Measurements from ENCODE around the gene KRT80. TPM values are rescaled to one million over a fixed set of nuclear protein-coding genes. Genes with fewer than 3 reads are reported as not detected.

KRT80 gene
- total RNA-seq, 1 donor from 2014 or later = 2.7 TPM

GRCh38 chr12:52181746-52182145 lies 10.1 kb downstream of the KRT80 start:
- H3K27me3 Mint-ChIP-seq (ENCODE audit: low read depth) = no peaks in the 10 kb centered on the region
- no peak overlapping the region for H3K4me3 Mint-ChIP-seq
- no peaks in the 10 kb centered on the region for H3K36me3 Mint-ChIP-seq
- H3K9me3 Mint-ChIP-seq = no peaks in the 10 kb centered on the region
- peak in 1 of 2 experiments; percentile 62 for DNase-seq (ENCODE audit: low spot score in 2 of 2, unreplicated experiment in 2 of 2)
- peak overlapping the region; percentile 96 for H3K27ac Mint-ChIP-seq
- peaks cover 57% of the 10 kb centered on the region for H3K4me1 Mint-ChIP-seq
- TF ChIP-seq CTCF (IDR thresholded peaks at IDR 0.05; ENCODE audit: unreplicated experiment) = no peak

GRCh38 chr12:52180971-52181628 lies 10.7 kb downstream of the KRT80 start:
- Mint-ChIP-seq H3K4me3 (no peak overlapping the region), H3K36me3 (no peaks in the 10 kb centered on the region), H3K27me3 (ENCODE audit: low read depth) (no peaks in the 10 kb centered on the region), H3K4me1 (peaks cover 54% of the 10 kb centered on the region), H3K9me3 (no peaks in the 10 kb centered on the region), H3K27ac (peak overlapping the region; percentile 96)
- no peak for DNase-seq (ENCODE audit: low spot score in 2 of 2, unreplicated experiment in 2 of 2)
- no peak for TF ChIP-seq CTCF (IDR thresholded peaks at IDR 0.05; ENCODE audit: unreplicated experiment)

- no peaks in the 10 kb centered on the region for H3K9me3 Mint-ChIP-seq
- no peak overlapping the region for H3K27ac Mint-ChIP-seq
- no peak overlapping the region for H3K4me3 Mint-ChIP-seq
- H3K36me3 Mint-ChIP-seq = no peaks in the 10 kb centered on the region
- H3K4me1 Mint-ChIP-seq = peaks cover 56% of the 10 kb centered on the region
- DNase-seq (ENCODE audit: low spot score in 2 of 2, unreplicated experiment in 2 of 2) = no peak
- H3K27me3 Mint-ChIP-seq (ENCODE audit: low read depth) = no peaks in the 10 kb centered on the region
- TF ChIP-seq CTCF (IDR thresholded peaks at IDR 0.05; ENCODE audit: unreplicated experiment) = no peak
These were observed 12.3 kb downstream of the KRT80 start for GRCh38 chr12:52179396-52179973.

GRCh38 chr12:52178984-52179383 lies 12.8 kb downstream of the KRT80 start:
- TF ChIP-seq CTCF (IDR thresholded peaks at IDR 0.05; ENCODE audit: unreplicated experiment) = no peak
- Mint-ChIP-seq H3K27ac (no peak overlapping the region), H3K36me3 (no peaks in the 10 kb centered on the region), H3K4me3 (no peak overlapping the region), H3K9me3 (no peaks in the 10 kb centered on the region), H3K4me1 (peaks cover 57% of the 10 kb centered on the region), H3K27me3 (ENCODE audit: low read depth) (no peaks in the 10 kb centered on the region)
- DNase-seq (ENCODE audit: low spot score in 2 of 2, unreplicated experiment in 2 of 2) = no peak

GRCh38 chr12:52178443-52178842 lies 13.4 kb downstream of the KRT80 start:
- Mint-ChIP-seq H3K36me3 (no peaks in the 10 kb centered on the region), H3K27ac (no peak overlapping the region), H3K4me3 (no peak overlapping the region), H3K4me1 (peaks cover 53% of the 10 kb centered on the region), H3K9me3 (no peaks in the 10 kb centered on the region), H3K27me3 (ENCODE audit: low read depth) (no peaks in the 10 kb centered on the region)
- no peak for DNase-seq (ENCODE audit: low spot score in 2 of 2, unreplicated experiment in 2 of 2)
- no peak for TF ChIP-seq CTCF (IDR thresholded peaks at IDR 0.05; ENCODE audit: unreplicated experiment)

Data from mesothelial cell of epicardium (in vitro differentiated cells).